Activated T-cell treated with anti-CD3 and anti-CD28 coated beads, Interleukin-2, amount 50 U/mL, for 24 hours (primary cell): ENCODE results near the gene RANBP3L.
"Not testable (repeated sequence)": the region's sequence is repeated elsewhere in the genome, so short reads cannot be mapped to it uniquely, and the experiment has no call there.

ENCODE experiments used
- DNase-seq: peaks from one replicate; pipeline ENCODE4 v3.0.0-alpha.2; 2020
- H3K27ac Mint-ChIP-seq: 2 replicates; pipeline ENCODE4 v1.8.0; 2020; ENCODE audit warnings: mild to moderate bottlenecking, mixed read lengths
- H3K27me3 Mint-ChIP-seq: 2 replicates; pipeline ENCODE4 v1.8.0; 2020; ENCODE audit warnings: mixed read lengths
- H3K36me3 Mint-ChIP-seq: 2 replicates; pipeline ENCODE4 v1.8.0; 2020; ENCODE audit warnings: low read depth, mixed read lengths
- H3K4me1 Mint-ChIP-seq: 2 replicates; pipeline ENCODE4 v1.8.0; 2020; ENCODE audit warnings: low read depth, mixed read lengths
- H3K4me3 Mint-ChIP-seq: 2 replicates; pipeline ENCODE4 v1.8.0; 2020; ENCODE audit warnings: mild to moderate bottlenecking, moderate library complexity, mixed read lengths
- H3K9me3 Mint-ChIP-seq: 2 replicates; pipeline ENCODE4 v1.8.0; 2020; ENCODE audit warnings: mixed read lengths

The RANBP3L gene

DNA sequence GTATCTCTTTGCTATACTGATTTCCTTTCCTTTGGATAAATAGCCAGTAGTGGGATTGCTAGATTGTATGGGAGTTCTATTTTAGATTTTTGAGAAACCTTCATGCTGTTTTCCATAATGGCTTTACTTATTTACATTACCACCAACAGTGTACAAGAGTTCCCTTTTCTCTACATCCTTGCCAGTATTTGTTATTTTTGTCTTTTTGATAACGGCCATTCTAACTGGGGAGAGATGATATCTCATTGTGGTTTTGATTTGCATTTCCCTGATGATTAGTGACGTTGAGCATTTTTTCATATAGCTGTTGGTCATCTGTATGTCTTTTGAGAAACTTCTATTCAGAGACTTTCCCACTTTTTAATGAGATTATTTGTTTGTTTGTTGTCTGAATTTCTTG is 85.8 kb downstream of the RANBP3L start:
- Mint-ChIP-seq H3K27me3 (no peaks in the 10 kb centered on the region), H3K27ac (no peak overlapping the region), H3K4me1 (no peaks in the 10 kb centered on the region), H3K9me3 (no peaks in the 10 kb centered on the region), H3K36me3 (peaks cover 74% of the 10 kb centered on the region), H3K4me3 (no peak overlapping the region)
- no peak for DNase-seq

DNA sequence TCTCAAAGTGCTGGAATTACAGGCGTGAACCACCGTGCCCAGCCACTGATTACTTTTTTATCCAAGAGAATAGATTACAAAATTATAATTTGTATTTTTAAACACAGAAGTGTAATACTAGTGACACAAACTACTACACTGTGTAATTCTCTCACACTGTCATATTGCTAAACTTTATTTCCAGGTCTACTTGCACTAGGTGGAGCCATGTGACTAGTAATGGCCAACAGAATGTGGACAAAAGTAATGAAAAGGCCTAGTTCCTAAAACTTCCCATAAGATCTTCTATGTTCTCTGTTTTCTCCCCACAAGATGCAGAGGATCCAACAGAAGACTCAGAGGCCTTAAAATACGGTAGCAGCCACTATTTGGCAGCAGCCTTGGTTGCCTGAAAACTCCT is 87.3 kb downstream of the RANBP3L start:
- Mint-ChIP-seq H3K36me3 (peaks cover 68% of the 10 kb centered on the region), H3K27ac (no peak overlapping the region), H3K4me1 (peaks cover 3% of the 10 kb centered on the region), H3K4me3 (no peak overlapping the region), H3K9me3 (no peaks in the 10 kb centered on the region), H3K27me3 (no peaks in the 10 kb centered on the region)
- DNase-seq, result no peak

DNA sequence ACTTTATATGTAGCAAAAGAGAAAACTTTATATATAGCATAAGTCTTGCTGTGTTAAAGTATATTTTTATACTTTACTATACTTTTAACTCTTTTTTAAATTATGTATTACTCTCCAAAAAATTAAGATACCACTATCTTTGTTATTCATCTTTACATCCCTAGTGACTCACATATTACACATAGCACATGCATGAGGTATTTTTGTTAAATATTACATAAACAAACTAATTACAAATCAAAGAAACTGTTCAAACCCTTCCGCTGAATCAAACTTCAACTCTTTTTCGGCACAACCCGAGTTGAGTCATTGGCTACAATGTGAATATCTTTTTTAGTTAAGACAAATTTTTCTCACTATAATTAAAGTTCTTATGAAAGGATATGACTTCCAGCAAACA is 92.0 kb downstream of the RANBP3L start:
- peaks cover 58% of the 10 kb centered on the region for H3K36me3 Mint-ChIP-seq
- H3K4me1 Mint-ChIP-seq, result peaks cover 3% of the 10 kb centered on the region
- DNase-seq, result no peak
- H3K9me3 Mint-ChIP-seq, result peaks cover 3% of the 10 kb centered on the region
- no peaks in the 10 kb centered on the region for H3K27me3 Mint-ChIP-seq
- H3K4me3 Mint-ChIP-seq, result no peak overlapping the region
- H3K27ac Mint-ChIP-seq, result no peak overlapping the region

DNA sequence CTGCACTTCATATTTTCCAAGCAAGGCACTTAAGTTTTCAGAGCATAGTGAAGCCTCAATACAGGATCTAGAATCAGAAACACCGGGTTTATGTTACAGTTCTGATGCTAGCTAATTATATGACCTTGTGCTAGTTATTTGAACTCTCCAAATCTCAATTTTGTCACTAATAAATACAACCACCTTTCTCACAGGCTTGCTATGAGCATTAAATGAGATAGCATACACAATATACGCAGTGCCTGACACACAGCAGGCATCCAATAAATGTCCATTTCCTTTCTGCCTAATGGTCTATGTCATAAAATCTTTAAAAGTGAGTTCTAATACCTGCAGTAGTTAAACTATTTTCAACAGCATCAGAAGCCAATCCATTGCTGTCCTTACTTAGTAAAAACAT is 92.9 kb downstream of the RANBP3L start:
- Mint-ChIP-seq H3K36me3 (peaks cover 58% of the 10 kb centered on the region), H3K9me3 (peaks cover 3% of the 10 kb centered on the region), H3K27me3 (no peaks in the 10 kb centered on the region), H3K4me3 (no peak overlapping the region), H3K27ac (no peak overlapping the region), H3K4me1 (peaks cover 3% of the 10 kb centered on the region)
- no peak for DNase-seq

DNA sequence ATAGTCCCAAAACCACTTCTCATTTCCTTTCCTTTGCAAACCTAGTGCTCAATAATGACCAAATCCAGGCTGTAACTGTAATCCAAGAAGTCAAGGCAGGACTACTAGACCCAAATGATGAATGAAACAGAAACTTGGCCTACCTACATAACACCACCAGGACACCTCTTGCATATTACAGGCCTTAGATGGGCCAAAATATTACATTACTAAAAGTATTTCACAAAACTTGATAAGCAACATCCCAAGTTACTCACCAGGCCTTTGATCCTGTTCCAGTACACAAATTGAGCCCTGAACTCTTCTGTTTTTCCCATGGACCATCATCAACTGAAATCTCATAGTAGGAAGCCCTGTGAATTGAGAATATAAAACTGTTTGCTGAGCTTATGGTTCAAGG is 94.8 kb downstream of the RANBP3L start:
- peaks cover 6% of the 10 kb centered on the region for H3K4me1 Mint-ChIP-seq
- H3K27me3 Mint-ChIP-seq, result no peaks in the 10 kb centered on the region
- peaks cover 58% of the 10 kb centered on the region for H3K36me3 Mint-ChIP-seq
- no peak overlapping the region for H3K27ac Mint-ChIP-seq
- H3K9me3 Mint-ChIP-seq, result peaks cover 3% of the 10 kb centered on the region
- H3K4me3 Mint-ChIP-seq, result no peak overlapping the region
- no peak for DNase-seq

DNA sequence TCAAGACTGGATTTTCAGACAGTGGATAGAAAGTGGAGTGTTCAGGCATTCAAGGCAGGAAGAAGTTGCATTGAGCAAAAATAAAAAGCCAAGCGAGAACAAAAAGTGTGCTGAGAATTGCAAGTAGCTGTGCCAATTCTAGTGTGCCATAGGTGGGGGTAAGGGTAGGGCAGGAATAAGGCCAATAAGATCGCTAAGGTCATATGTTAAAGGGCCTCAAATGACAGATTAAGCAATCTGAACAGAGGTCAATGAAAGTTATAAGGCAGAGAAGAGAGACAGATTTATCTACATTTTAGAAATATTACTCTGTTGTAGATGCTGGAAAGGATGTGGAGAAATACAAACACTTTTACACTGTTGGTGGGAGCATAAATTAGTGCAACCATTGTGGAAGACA is 96.4 kb downstream of the RANBP3L start:
- peaks cover 58% of the 10 kb centered on the region for H3K36me3 Mint-ChIP-seq
- H3K4me1 Mint-ChIP-seq, result peaks cover 6% of the 10 kb centered on the region
- peaks cover 3% of the 10 kb centered on the region for H3K9me3 Mint-ChIP-seq

DNA sequence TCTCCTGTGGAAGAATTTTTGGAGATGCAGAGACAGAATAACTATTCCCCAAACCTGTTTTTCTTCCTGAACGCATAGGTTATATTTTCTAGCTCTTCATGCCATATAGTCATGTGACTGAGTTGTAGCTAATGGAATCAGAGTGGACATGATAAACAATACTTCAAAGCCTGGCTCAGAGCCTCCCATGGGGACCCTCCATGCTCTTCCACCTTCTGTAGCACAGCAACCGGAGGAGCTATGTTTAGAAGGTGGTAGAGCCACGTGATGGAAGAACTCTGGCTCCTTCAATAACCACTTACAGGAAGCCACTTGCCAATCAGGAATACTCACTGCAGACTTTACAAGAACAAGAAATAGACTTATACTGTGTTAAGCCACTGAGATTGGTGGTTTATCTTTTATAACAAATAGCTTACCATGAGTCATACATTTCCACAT is 99.2 kb downstream of the RANBP3L start:
- no peak for DNase-seq
- peak overlapping the region; percentile 13 for H3K27ac Mint-ChIP-seq
- peaks cover 3% of the 10 kb centered on the region for H3K4me1 Mint-ChIP-seq
- peaks cover 70% of the 10 kb centered on the region for H3K36me3 Mint-ChIP-seq
- no peak overlapping the region for H3K4me3 Mint-ChIP-seq
- peaks cover 3% of the 10 kb centered on the region for H3K9me3 Mint-ChIP-seq
- H3K27me3 Mint-ChIP-seq, result no peaks in the 10 kb centered on the region

More for the DNA sequence above, 96.4 kb downstream of the RANBP3L start:
- Mint-ChIP-seq H3K4me3 (no peak overlapping the region), H3K27ac (no peak overlapping the region), H3K27me3 (no peaks in the 10 kb centered on the region)
- DNase-seq, result no peak

DNA sequence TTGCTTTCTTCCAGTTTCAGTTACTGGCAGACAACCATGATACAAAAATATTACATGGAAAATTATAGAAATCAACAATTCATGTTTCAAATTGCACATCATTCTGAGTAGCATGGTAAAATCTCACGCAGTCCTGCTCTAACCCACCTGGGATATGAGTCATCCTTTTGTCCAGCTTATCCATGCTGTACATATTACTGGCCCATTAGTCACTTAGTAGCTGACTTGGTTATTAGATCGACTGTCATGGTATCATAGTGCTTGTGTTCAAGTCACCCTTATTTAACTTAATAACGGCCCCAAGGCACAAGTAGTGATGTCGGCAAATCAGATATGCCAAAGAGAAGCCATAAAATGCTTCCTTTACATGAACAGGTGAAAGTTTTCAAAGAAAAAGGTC is 101.2 kb downstream of the RANBP3L start:
- no peaks in the 10 kb centered on the region for H3K27me3 Mint-ChIP-seq
- DNase-seq, result no peak
- no peak overlapping the region for H3K27ac Mint-ChIP-seq
- H3K36me3 Mint-ChIP-seq, result peaks cover 71% of the 10 kb centered on the region
- H3K4me3 Mint-ChIP-seq, result no peak overlapping the region
- peaks cover 3% of the 10 kb centered on the region for H3K4me1 Mint-ChIP-seq
- H3K9me3 Mint-ChIP-seq, result no peaks in the 10 kb centered on the region

DNA sequence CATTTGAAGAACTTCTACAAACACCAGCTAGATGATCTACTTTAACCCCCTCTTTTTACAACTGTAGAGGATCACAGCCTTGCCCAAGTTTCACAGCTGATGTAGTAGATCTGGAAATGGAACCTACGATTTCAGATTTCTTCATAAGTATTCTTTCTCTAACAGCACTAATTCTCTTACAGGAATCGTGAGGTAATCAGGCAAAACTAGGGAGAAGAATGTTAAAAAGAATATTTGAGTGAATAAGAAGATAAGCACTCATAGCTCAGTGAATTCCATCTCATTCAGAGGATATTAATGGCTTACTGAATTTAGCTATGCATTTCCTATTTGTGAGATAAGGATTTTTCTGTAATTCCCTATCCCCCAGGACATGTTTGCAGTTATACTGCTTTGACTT is 102.1 kb downstream of the RANBP3L start:
- Mint-ChIP-seq H3K36me3 (peaks cover 73% of the 10 kb centered on the region), H3K4me1 (peaks cover 3% of the 10 kb centered on the region), H3K27me3 (no peaks in the 10 kb centered on the region), H3K27ac (no peak overlapping the region), H3K4me3 (no peak overlapping the region), H3K9me3 (no peaks in the 10 kb centered on the region)
- DNase-seq, result no peak

DNA sequence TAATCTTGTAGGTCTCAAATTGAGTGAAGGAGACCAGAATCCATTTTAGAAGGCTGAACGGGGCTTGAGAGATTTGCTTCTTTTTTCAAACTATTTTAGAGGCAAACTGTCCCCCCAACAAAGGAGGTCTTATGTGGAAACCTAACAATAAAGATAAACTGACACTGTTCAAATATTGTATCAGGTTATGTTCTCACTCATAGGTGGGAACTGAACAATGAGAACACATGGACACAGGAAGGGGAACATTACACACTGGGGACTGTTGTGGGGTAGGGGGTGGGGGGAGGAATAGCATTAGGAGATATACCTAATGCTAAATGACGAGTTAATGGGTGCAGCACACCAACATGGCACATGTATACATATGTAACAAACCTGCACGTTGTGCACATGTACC is 102.9 kb downstream of the RANBP3L start:
- not testable (repeated sequence) for H3K9me3 Mint-ChIP-seq, H3K4me3 Mint-ChIP-seq, H3K27me3 Mint-ChIP-seq, H3K27ac Mint-ChIP-seq, DNase-seq, H3K4me1 Mint-ChIP-seq
- peaks cover 75% of the 10 kb centered on the region for H3K36me3 Mint-ChIP-seq
